ENCODE measurements around the gene PLEKHA7.

PLEKHA7 gene

GRCh38 chr11:16815047-16815767 lies 199.0 kb downstream of the PLEKHA7 start:
- in situ Hi-C loops (cut with HindIII; ENCODE audit: low sequenced_read_pairs): no loop called here

- in situ Hi-C loops (cut with HindIII; ENCODE audit: low sequenced_read_pairs): no loop called here
Measured at GRCh38 chr11:16814410-16815046, 199.7 kb downstream of the PLEKHA7 start.

- in situ Hi-C loops (cut with HindIII; ENCODE audit: low sequenced_read_pairs): no loop called here
Measured at GRCh38 chr11:16813126-16813525, 201.1 kb downstream of the PLEKHA7 start.

GRCh38 chr11:16812274-16812673 lies 201.9 kb downstream of the PLEKHA7 start:
- in situ Hi-C loops (cut with HindIII; ENCODE audit: low sequenced_read_pairs): no loop called here

GRCh38 chr11:16811136-16812020 lies 202.8 kb downstream of the PLEKHA7 start:
- in situ Hi-C loops (cut with HindIII; ENCODE audit: low sequenced_read_pairs): no loop called here

- in situ Hi-C loops (cut with HindIII; ENCODE audit: low sequenced_read_pairs): no loop called here
Measured at GRCh38 chr11:16809886-16810668, 204.1 kb downstream of the PLEKHA7 start.

- in situ Hi-C loops (cut with HindIII; ENCODE audit: low sequenced_read_pairs): no loop called here
Measured at GRCh38 chr11:16807306-16807705, 206.9 kb downstream of the PLEKHA7 start.

GRCh38 chr11:16806791-16807190 lies 207.4 kb downstream of the PLEKHA7 start:
- in situ Hi-C loops (cut with HindIII; ENCODE audit: low sequenced_read_pairs): no loop called here

GRCh38 chr11:16805938-16806337 lies 208.3 kb downstream of the PLEKHA7 start:
- in situ Hi-C loops (cut with HindIII; ENCODE audit: low sequenced_read_pairs): no loop called here

GRCh38 chr11:16804104-16804947 lies 209.9 kb downstream of the PLEKHA7 start:
- in situ Hi-C loops (cut with HindIII; ENCODE audit: low sequenced_read_pairs): no loop called here

GRCh38 chr11:16801288-16801980 lies 212.8 kb downstream of the PLEKHA7 start:
- in situ Hi-C loops (cut with HindIII; ENCODE audit: low sequenced_read_pairs): no loop called here

GRCh38 chr11:16800382-16800781 lies 213.8 kb downstream of the PLEKHA7 start:
- in situ Hi-C loops (cut with HindIII; ENCODE audit: low sequenced_read_pairs): no loop called here

- in situ Hi-C loops (cut with HindIII; ENCODE audit: low sequenced_read_pairs): no loop called here
Measured at GRCh38 chr11:16799890-16800289, 214.3 kb downstream of the PLEKHA7 start.

GRCh38 chr11:16799221-16799620 lies 215.0 kb downstream of the PLEKHA7 start:
- in situ Hi-C loops (cut with HindIII; ENCODE audit: low sequenced_read_pairs): no loop called here

- in situ Hi-C loops (cut with HindIII; ENCODE audit: low sequenced_read_pairs): no loop called here
Measured at GRCh38 chr11:16797776-16798175, 216.4 kb downstream of the PLEKHA7 start.

- in situ Hi-C loops (cut with HindIII; ENCODE audit: low sequenced_read_pairs): no loop called here
Measured at GRCh38 chr11:16796311-16796710, 217.9 kb downstream of the PLEKHA7 start.

GRCh38 chr11:16795146-16795545 lies 219.1 kb downstream of the PLEKHA7 start:
- in situ Hi-C loops (cut with HindIII; ENCODE audit: low sequenced_read_pairs): no loop called here

- in situ Hi-C loops (cut with HindIII; ENCODE audit: low sequenced_read_pairs): no loop called here
Measured at GRCh38 chr11:16794047-16794818, 220.0 kb downstream of the PLEKHA7 start.

GRCh38 chr11:16793511-16793910 lies 220.7 kb downstream of the PLEKHA7 start:
- in situ Hi-C loops (cut with HindIII; ENCODE audit: low sequenced_read_pairs): no loop called here
